Measurements from ENCODE around the gene C17orf114.

Gene C17orf114

DNA sequence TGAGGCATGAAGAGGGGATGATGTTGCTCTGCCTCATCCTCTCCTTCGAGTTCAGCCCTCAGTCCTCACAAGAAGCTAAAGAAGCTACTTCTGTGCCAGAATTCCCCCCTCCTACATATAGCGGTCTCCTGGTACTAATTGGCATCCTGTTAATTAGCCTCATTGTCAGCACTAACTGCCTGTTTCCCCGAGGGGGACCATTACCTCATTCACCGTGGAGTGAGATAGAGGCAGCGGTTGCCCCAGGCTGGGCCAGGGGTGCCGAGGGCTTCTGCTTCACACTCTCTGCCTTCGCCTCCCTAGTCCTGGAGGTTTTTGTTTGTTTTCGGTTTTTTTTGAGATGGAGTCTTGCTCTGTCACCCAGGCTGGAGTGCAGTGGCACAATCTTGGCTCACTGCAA, 25.3 kb upstream of the C17orf114 start:
- dilution Hi-C loops (cut with HindIII; ENCODE audit: low sequenced_read_pairs, unreplicated experiment) (no loop called here), in situ Hi-C loops (cut with MboI; ENCODE audit: low sequenced_read_pairs) (no loop called here), intact Hi-C loops (cut with micrococcal nuclease) (no loop called here)
- Histone ChIP-seq H3K9ac (ENCODE audit: low read depth, low read length) (no peak overlapping the region), H4K91ac (ENCODE audit: insufficient read depth, low read depth, low read length) (no peak overlapping the region), H3K36me3 (ENCODE audit: control insufficient read depth, insufficient read depth, low read length) (peaks cover 13% of the 10 kb centered on the region), H3K27me3 (ENCODE audit: control insufficient read depth, insufficient read depth, low read length) (no peaks in the 10 kb centered on the region), H2AK9ac (replicated peaks; ENCODE audit: low read depth, low read length, poor library complexity) (peak overlapping the region; percentile 13), H2BK15ac (ENCODE audit: low read depth, low read length) (no peak overlapping the region), H2AK5ac (ENCODE audit: low read depth, low read length) (no peak overlapping the region), H3K9me3 (ENCODE audit: control insufficient read depth, insufficient read depth, low read length) (no peaks in the 10 kb centered on the region), H3K79me1 (ENCODE audit: low read depth in 1 of 2, low read length in 2 of 2) (no peaks in the 10 kb centered on the region), H3K23ac (ENCODE audit: low read depth, low read length) (no peak overlapping the region), H3K56ac (ENCODE audit: extremely low read depth, insufficient read depth, low read length) (no peak overlapping the region), H3K4me1 (ENCODE audit: control insufficient read depth, insufficient read depth, low read length) (no peaks in the 10 kb centered on the region), H4K20me1 (ENCODE audit: insufficient read depth, low read length) (no peaks in the 10 kb centered on the region), H3K4me3 (ENCODE audit: insufficient read depth, low read depth, low read length) (no peak overlapping the region), H3K18ac (ENCODE audit: low read depth, low read length) (no peak overlapping the region), H3K14ac (replicated peaks; ENCODE audit: low read depth, low read length) (no peak overlapping the region), H2BK120ac (ENCODE audit: low read depth, low read length) (no peak overlapping the region), H2AFZ (replicated peaks; ENCODE audit: low read length, poor library complexity) (no peak overlapping the region), H3K4ac (ENCODE audit: low read depth, low read length) (no peak overlapping the region), H4K5ac (ENCODE audit: low read depth, low read length) (no peak overlapping the region), H2BK5ac (ENCODE audit: low read depth, low read length, poor library complexity, severe bottlenecking) (no peak overlapping the region), H3K27ac (ENCODE audit: insufficient read depth, low read length) (no peak overlapping the region), H3K4me2 (ENCODE audit: low read depth, low read length) (no peak overlapping the region), H4K8ac (ENCODE audit: low read depth in 2 of 2, low read length in 2 of 2) (no peak overlapping the region), H2BK20ac (ENCODE audit: low read depth, low read length) (no peak overlapping the region), H3K9me1 (ENCODE audit: insufficient read depth, low read length) (no peaks in the 10 kb centered on the region)
- ChIA-PET CTCF (interaction anchor here (1.2 kb wide), 1 partner anchor 37 kb away, joined by 3 read pairs; no protein-coding TSS in a partner anchor), POLR2A (ENCODE audit: unreplicated experiment) (no interaction called here)
- BruUV-seq (replicated peaks) = no TSS peak
- DNase-seq (no peak), ATAC-seq (ENCODE audit: low read depth) (no peak)
- TF ChIP-seq FOS (IDR thresholded peaks at IDR 0.05; ENCODE audit: low read depth, low read length) = no peak
- TF ChIP-seq BHLHE40 (IDR thresholded peaks at IDR 0.05; ENCODE audit: low read depth, low read length) = no peak
- no peak for TF ChIP-seq RFX5 (IDR thresholded peaks at IDR 0.05; ENCODE audit: low read depth, low read length)
- no peak for TF ChIP-seq MXI1 (IDR thresholded peaks at IDR 0.05; ENCODE audit: borderline replicate concordance, low read depth, low read length)
- no peak for TF ChIP-seq CHD1 (IDR thresholded peaks at IDR 0.05; ENCODE audit: low read depth, low read length)
- TF ChIP-seq NFE2L2 (IDR thresholded peaks at IDR 0.05; ENCODE audit: low read depth, low read length) = no peak
- TF ChIP-seq RCOR1 (IDR thresholded peaks at IDR 0.05; ENCODE audit: insufficient replicate concordance, low read length) = no peak
- no peak for TF ChIP-seq SMC3 (IDR thresholded peaks at IDR 0.05; ENCODE audit: low read depth, low read length)
- TF ChIP-seq, protein P1, sequence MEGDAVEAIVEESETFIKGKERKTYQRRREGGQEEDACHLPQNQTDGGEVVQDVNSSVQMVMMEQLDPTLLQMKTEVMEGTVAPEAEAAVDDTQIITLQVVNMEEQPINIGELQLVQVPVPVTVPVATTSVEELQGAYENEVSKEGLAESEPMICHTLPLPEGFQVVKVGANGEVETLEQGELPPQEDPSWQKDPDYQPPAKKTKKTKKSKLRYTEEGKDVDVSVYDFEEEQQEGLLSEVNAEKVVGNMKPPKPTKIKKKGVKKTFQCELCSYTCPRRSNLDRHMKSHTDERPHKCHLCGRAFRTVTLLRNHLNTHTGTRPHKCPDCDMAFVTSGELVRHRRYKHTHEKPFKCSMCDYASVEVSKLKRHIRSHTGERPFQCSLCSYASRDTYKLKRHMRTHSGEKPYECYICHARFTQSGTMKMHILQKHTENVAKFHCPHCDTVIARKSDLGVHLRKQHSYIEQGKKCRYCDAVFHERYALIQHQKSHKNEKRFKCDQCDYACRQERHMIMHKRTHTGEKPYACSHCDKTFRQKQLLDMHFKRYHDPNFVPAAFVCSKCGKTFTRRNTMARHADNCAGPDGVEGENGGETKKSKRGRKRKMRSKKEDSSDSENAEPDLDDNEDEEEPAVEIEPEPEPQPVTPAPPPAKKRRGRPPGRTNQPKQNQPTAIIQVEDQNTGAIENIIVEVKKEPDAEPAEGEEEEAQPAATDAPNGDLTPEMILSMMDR (conservative IDR thresholded peaks at IDR 0.05; ENCODE audit: low read depth, low read length) = no peak
- no peak for TF ChIP-seq MAFK (IDR thresholded peaks at IDR 0.05; ENCODE audit: low read depth, low read length)
- TF ChIP-seq, protein P2, sequence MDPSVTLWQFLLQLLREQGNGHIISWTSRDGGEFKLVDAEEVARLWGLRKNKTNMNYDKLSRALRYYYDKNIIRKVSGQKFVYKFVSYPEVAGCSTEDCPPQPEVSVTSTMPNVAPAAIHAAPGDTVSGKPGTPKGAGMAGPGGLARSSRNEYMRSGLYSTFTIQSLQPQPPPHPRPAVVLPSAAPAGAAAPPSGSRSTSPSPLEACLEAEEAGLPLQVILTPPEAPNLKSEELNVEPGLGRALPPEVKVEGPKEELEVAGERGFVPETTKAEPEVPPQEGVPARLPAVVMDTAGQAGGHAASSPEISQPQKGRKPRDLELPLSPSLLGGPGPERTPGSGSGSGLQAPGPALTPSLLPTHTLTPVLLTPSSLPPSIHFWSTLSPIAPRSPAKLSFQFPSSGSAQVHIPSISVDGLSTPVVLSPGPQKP (IDR thresholded peaks at IDR 0.05; ENCODE audit: borderline replicate concordance, low read depth, low read length) = no peak
- TF ChIP-seq, protein P3, sequence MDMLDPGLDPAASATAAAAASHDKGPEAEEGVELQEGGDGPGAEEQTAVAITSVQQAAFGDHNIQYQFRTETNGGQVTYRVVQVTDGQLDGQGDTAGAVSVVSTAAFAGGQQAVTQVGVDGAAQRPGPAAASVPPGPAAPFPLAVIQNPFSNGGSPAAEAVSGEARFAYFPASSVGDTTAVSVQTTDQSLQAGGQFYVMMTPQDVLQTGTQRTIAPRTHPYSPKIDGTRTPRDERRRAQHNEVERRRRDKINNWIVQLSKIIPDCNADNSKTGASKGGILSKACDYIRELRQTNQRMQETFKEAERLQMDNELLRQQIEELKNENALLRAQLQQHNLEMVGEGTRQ (IDR thresholded peaks at IDR 0.05; ENCODE audit: low read depth, low read length) = no peak
- TF ChIP-seq RAD21 (IDR thresholded peaks at IDR 0.05; ENCODE audit: low read length) = no peak
- no peak for TF ChIP-seq CEBPB (IDR thresholded peaks at IDR 0.05; ENCODE audit: low read depth, low read length)
- no peak for TF ChIP-seq MAZ (IDR thresholded peaks at IDR 0.05; ENCODE audit: borderline replicate concordance, low read depth, low read length)
- no peak for TF ChIP-seq POLR2A (IDR thresholded peaks at IDR 0.05; ENCODE audit: low read depth, low read length)
- 90% methylated on average over 2 of the region's 8 CpGs; no CpG with 5 or more reads in 1 of the 2 experiments for whole genome bisulfite sequencing, 2 experiments (ENCODE audit: extremely low coverage in 2 of 2, insufficient read length in 1 of 2)
